HCT116 (cell line): Measurements from ENCODE around the gene IGSF3. TPM values are rescaled to one million over a fixed set of nuclear protein-coding genes. Genes with fewer than 3 reads are reported as not detected.

Experiments used
- ATAC-seq: fragments of 200-7000 bp; cut with Tn5 transposase; 2 replicates; pipeline ENCODE4 v1.9.1; 2020; ENCODE audit warnings: mild to moderate bottlenecking, moderate library complexity
- BruUV-seq: library from RNA; stranded (reverse); fragments of 400-500 nt; replicated peaks from 2 replicates; lab custom pipeline; 2021; lab: Mats Ljungman, UMichigan
- CTCF ChIA-PET: fragments of 300-600 bp; sonication (Branson Sonifier 250); formaldehyde crosslinking; loops from one replicate; lab custom pipeline; 2021; ENCODE audit warnings: antibody characterized with exemption; lab: Charles Lee
- POLR2A ChIA-PET: fragments of 300-600, 350-600 bp; sonication (Branson Sonifier 250); formaldehyde crosslinking; loops from one replicate; lab custom pipeline; 2021; ENCODE audit warnings: antibody characterized with exemption; lab: Charles Lee
- RAD21 ChIA-PET, 2 experiments: fragments of 300-600 bp; sonication (Branson Sonifier 250); formaldehyde crosslinking; loops; one replicate each; lab custom pipeline; 2023; ENCODE audit warnings: low total read pairs in 2 of 2; ENCODE audit not compliant: uncharacterized antibody in 2 of 2, unreplicated experiment in 2 of 2, low non-redundant PET in 1 of 2; lab: Charles Lee
- DNase-seq: peaks from one replicate; pipeline ENCODE4 v3.0.0-alpha.2; 2010; ENCODE audit warnings: low read depth, low spot score
- H2AFZ ChIP-seq: fragments of 200-600 bp; shearing (Covaris generic), sonication (generic); 2 replicates; pipeline ENCODE4 v1.6.1; 2017; ENCODE audit warnings: low read depth, mixed run types, mixed read lengths, antibody characterized with exemption, low read length; ENCODE audit not compliant: poor library complexity, severe bottlenecking
- H3K27ac ChIP-seq: 2 replicates; pipeline ENCODE4 v1.5.1; 2012; ENCODE audit warnings: low read depth, low read length
- H3K27me3 ChIP-seq: fragments of 200-600 bp; sonication (generic); 2 replicates; pipeline ENCODE4 v1.6.1; 2016; ENCODE audit warnings: mixed run types, low read length, mixed read lengths; ENCODE audit not compliant: insufficient read depth
- H3K36me3 ChIP-seq, 2 experiments: fragments of 200-500 bp in 1 of 2; fragments of 200-600 bp in 1 of 2; sonication (Bioruptor generic) in 1 of 2; sonication (generic) in 1 of 2; 2 replicates each; pipeline versions ENCODE4 v1.5.1 to v1.6.1; 2014 to 2016; ENCODE audit warnings: low read length in 2 of 2, inconsistent platforms in 1 of 2, mixed read lengths in 1 of 2, mixed run types in 1 of 2; ENCODE audit not compliant: insufficient read depth in 2 of 2, control insufficient read depth in 1 of 2
- H3K4me1 ChIP-seq, 2 experiments: fragments of 200-600 bp in 1 of 2; sonication (generic) in 1 of 2; 2 replicates each; pipeline versions ENCODE4 v1.5.1 to v1.6.1; 2012 to 2017; ENCODE audit warnings: low read length in 2 of 2, inconsistent platforms in 1 of 2, mild to moderate bottlenecking in 1 of 2, mixed read lengths in 1 of 2, mixed run types in 1 of 2, moderate library complexity in 1 of 2; ENCODE audit not compliant: insufficient read depth in 2 of 2, control insufficient read depth in 1 of 2
- H3K4me2 ChIP-seq: fragments of 200-600 bp; sonication (generic); 2 replicates; pipeline ENCODE4 v1.6.1; 2017; ENCODE audit warnings: mixed run types, low read length, mixed read lengths
- H3K4me3 ChIP-seq, 2 experiments: fragments of 200-600 bp in 1 of 2; sonication (generic) in 1 of 2; replicated peaks in 1 of 2; 2 replicates each; pipeline ENCODE4 v1.5.1; 2011 to 2016; ENCODE audit warnings: low read length in 2 of 2, control low read depth in 1 of 2, low read depth in 1 of 2, mild to moderate bottlenecking in 1 of 2, mixed read lengths in 1 of 2, mixed run types in 1 of 2
- H3K79me2 ChIP-seq: fragments of 200-600 bp; sonication (generic); 2 replicates; pipeline ENCODE4 v1.6.1; 2017; ENCODE audit warnings: mild to moderate bottlenecking, mixed run types, low read length, moderate library complexity, mixed read lengths; ENCODE audit not compliant: insufficient read depth
- H3K9ac ChIP-seq: fragments of 200-600 bp; sonication (generic); 2 replicates; pipeline ENCODE4 v1.6.1; 2016; ENCODE audit warnings: low read length, mixed read lengths
- H3K9me2 ChIP-seq: fragments of 200-600 bp; sonication (generic), shearing (Covaris generic); 2 replicates; pipeline ENCODE4 v1.6.1; 2017; ENCODE audit warnings: mixed run types, mild to moderate bottlenecking, moderate library complexity; ENCODE audit not compliant: insufficient read depth
- H3K9me3 ChIP-seq, 2 experiments: fragments of 200-500 bp in 1 of 2; fragments of 200-600 bp in 1 of 2; sonication (Bioruptor generic) in 1 of 2; sonication (generic) in 1 of 2; 2 replicates each; pipeline ENCODE4 v1.6.1; 2014 to 2017; ENCODE audit warnings: low read length in 2 of 2, mixed read lengths in 2 of 2, inconsistent platforms in 1 of 2, low read depth in 1 of 2, mild to moderate bottlenecking in 1 of 2, mixed run types in 1 of 2, moderate library complexity in 1 of 2; ENCODE audit not compliant: control insufficient read depth in 1 of 2, insufficient read depth in 1 of 2
- H4K20me1 ChIP-seq: fragments of 200-600 bp; sonication (generic), shearing (Covaris generic); 2 replicates; pipeline ENCODE4 v1.6.1; 2017; ENCODE audit warnings: mixed run types, mild to moderate bottlenecking, moderate library complexity; ENCODE audit not compliant: insufficient read depth
- CBX3 ChIP-seq: IDR thresholded peaks from 2 replicates; pipeline ENCODE4 v1.6.1; 2012; ENCODE audit warnings: low read depth
- ELF1 ChIP-seq: IDR thresholded peaks from 2 replicates; pipeline ENCODE4 v1.6.1; 2012; ENCODE audit warnings: low read depth, borderline replicate concordance
- FOSL1 ChIP-seq: IDR thresholded peaks from 2 replicates; pipeline ENCODE4 v1.6.1; 2012; ENCODE audit warnings: low read depth
- SP1 ChIP-seq: IDR thresholded peaks from 2 replicates; pipeline ENCODE4 v1.6.1; 2012; ENCODE audit warnings: low read depth
- SRF ChIP-seq: IDR thresholded peaks from 2 replicates; pipeline ENCODE4 v1.6.1; 2012; ENCODE audit warnings: low read depth
- YY1 ChIP-seq: IDR thresholded peaks from 2 replicates; pipeline ENCODE4 v1.6.1; 2011; ENCODE audit warnings: low read length, low read depth, moderate library complexity, mild to moderate bottlenecking; ENCODE audit not compliant: insufficient replicate concordance; ENCODE audit errors: extremely low read depth
- ZFX ChIP-seq: fragments of 450-650 bp; IDR thresholded peaks from 2 replicates; pipeline ENCODE4 v1.6.1; 2017
- ZNF274 ChIP-seq: fragments of 200-500 bp; sonication (Bioruptor generic); IDR thresholded peaks from 2 replicates; pipeline ENCODE4 v1.6.1; 2014; ENCODE audit warnings: mild to moderate bottlenecking, low read depth, low read length, inconsistent platforms
- intact Hi-C: fragments of 100-400 bp; cut with micrococcal nuclease; formaldehyde crosslinking; loops from 2 replicates; pipeline ENCODE4 v1.10.0; 2022
- total RNA-seq: library from RNA; stranded (reverse); gene quantifications from one replicate; pipeline ENCODE4 v1.2.1, GENCODE V29; 2021; ENCODE audit not compliant: unreplicated experiment
- TF ChIP-seq, protein P1 (sequence below): IDR thresholded peaks from 2 replicates; pipeline ENCODE4 v1.6.1; 2012
- TF ChIP-seq, protein P2 (sequence below): IDR thresholded peaks from 2 replicates; pipeline ENCODE4 v1.6.1; 2011; ENCODE audit warnings: mild to moderate bottlenecking, low read length, moderate library complexity; ENCODE audit not compliant: insufficient replicate concordance; ENCODE audit errors: extremely low read depth
- TF ChIP-seq, protein P3 (sequence below), 3 experiments: fragments of 200-600 bp in 1 of 3; sonication (generic) in 1 of 3; IDR thresholded peaks in 2 of 3; conservative IDR thresholded peaks in 1 of 3; 2 replicates each; pipeline ENCODE4 v1.5.1; 2012 to 2017; ENCODE audit warnings: low read depth in 2 of 3, low read length in 2 of 3, antibody characterized with exemption in 1 of 3, borderline replicate concordance in 1 of 3, control low read depth in 1 of 3, mild to moderate bottlenecking in 1 of 3, mixed read lengths in 1 of 3, mixed run types in 1 of 3, moderate library complexity in 1 of 3; ENCODE audit not compliant: insufficient read depth in 1 of 3
- TF ChIP-seq, protein P4 (sequence below): IDR thresholded peaks from 2 replicates; pipeline ENCODE4 v1.6.1; 2012

IGSF3 gene
- total RNA-seq, 1 experiment from 2014 or later: 18.6 TPM

DNA sequence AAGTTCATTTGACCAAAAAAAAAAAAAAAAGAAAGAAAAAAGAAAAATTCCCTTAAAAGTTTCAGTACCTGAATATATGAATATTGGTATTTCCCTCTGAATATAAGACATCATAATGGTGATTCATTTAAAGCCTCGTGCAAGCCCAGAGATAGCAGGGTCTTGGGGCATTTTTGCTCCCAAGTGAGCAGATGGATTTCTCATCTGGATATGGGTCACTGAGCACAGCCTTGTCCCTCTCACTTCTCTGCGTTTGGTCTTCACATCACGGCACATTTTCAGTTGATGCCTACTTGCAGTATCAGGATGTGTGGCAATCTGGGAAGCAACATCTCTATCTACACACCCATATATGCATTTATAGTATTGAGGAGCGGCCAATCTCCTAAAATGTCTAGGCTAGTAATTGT is 109.4 kb downstream of the IGSF3 start:
- RAD21 ChIA-PET: no interaction called here
- no peaks in the 10 kb centered on the region for H3K9me2 ChIP-seq
- DNase-seq (no peak), ATAC-seq (no peak)
- CTCF ChIA-PET: interaction anchor here (0.7 kb wide), 1 partner anchor 30 kb away, joined by 3 read pairs; no protein-coding TSS in a partner anchor
- no peaks in the 10 kb centered on the region for H3K36me3 ChIP-seq
- TF ChIP-seq, protein P1, sequence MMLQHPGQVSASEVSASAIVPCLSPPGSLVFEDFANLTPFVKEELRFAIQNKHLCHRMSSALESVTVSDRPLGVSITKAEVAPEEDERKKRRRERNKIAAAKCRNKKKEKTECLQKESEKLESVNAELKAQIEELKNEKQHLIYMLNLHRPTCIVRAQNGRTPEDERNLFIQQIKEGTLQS: no peak
- TF ChIP-seq, protein P2, sequence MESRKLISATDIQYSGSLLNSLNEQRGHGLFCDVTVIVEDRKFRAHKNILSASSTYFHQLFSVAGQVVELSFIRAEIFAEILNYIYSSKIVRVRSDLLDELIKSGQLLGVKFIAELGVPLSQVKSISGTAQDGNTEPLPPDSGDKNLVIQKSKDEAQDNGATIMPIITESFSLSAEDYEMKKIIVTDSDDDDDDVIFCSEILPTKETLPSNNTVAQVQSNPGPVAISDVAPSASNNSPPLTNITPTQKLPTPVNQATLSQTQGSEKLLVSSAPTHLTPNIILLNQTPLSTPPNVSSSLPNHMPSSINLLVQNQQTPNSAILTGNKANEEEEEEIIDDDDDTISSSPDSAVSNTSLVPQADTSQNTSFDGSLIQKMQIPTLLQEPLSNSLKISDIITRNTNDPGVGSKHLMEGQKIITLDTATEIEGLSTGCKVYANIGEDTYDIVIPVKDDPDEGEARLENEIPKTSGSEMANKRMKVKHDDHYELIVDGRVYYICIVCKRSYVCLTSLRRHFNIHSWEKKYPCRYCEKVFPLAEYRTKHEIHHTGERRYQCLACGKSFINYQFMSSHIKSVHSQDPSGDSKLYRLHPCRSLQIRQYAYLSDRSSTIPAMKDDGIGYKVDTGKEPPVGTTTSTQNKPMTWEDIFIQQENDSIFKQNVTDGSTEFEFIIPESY: no peak
- TF ChIP-seq, protein P3, sequence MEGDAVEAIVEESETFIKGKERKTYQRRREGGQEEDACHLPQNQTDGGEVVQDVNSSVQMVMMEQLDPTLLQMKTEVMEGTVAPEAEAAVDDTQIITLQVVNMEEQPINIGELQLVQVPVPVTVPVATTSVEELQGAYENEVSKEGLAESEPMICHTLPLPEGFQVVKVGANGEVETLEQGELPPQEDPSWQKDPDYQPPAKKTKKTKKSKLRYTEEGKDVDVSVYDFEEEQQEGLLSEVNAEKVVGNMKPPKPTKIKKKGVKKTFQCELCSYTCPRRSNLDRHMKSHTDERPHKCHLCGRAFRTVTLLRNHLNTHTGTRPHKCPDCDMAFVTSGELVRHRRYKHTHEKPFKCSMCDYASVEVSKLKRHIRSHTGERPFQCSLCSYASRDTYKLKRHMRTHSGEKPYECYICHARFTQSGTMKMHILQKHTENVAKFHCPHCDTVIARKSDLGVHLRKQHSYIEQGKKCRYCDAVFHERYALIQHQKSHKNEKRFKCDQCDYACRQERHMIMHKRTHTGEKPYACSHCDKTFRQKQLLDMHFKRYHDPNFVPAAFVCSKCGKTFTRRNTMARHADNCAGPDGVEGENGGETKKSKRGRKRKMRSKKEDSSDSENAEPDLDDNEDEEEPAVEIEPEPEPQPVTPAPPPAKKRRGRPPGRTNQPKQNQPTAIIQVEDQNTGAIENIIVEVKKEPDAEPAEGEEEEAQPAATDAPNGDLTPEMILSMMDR (IDR thresholded peaks at IDR 0.05 in 2 of 3, conservative IDR thresholded peaks at IDR 0.05 in 1 of 3; ENCODE audit: borderline replicate concordance in 1 of 3, insufficient read depth in 1 of 3, low read depth in 2 of 3, low read length in 2 of 3): no peak
- TF ChIP-seq SP1 (no peak), ZNF274 (no peak), FOSL1 (no peak), YY1 (no peak), SRF (no peak), ELF1 (no peak), CBX3 (no peak), ZFX (no peak)
- TF ChIP-seq, protein P4, sequence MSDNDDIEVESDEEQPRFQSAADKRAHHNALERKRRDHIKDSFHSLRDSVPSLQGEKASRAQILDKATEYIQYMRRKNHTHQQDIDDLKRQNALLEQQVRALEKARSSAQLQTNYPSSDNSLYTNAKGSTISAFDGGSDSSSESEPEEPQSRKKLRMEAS: no peak
- H3K27ac ChIP-seq: no peak overlapping the region
- H4K20me1 ChIP-seq: no peaks in the 10 kb centered on the region
- intact Hi-C loops: loop anchor here (5.0 kb wide), 1 partner anchor 51 kb away; no protein-coding TSS in a partner anchor
- H3K4me3 ChIP-seq: no peak overlapping the region
- peaks cover 63% of the 10 kb centered on the region for H3K79me2 ChIP-seq
- no peak overlapping the region for H2AFZ ChIP-seq
- H3K9ac ChIP-seq: no peak overlapping the region; the same call in 1 of the 2 replicates
- no TSS peak for BruUV-seq
- H3K4me2 ChIP-seq: no peak overlapping the region
- H3K27me3 ChIP-seq: no peaks in the 10 kb centered on the region
- POLR2A ChIA-PET: no interaction called here
- peaks cover 33 to 47% of the 10 kb centered on the region in 2 experiments for H3K4me1 ChIP-seq
- H3K9me3 ChIP-seq: no peaks in the 10 kb centered on the region
